AG10803 (cell line): Measurements from ENCODE around the gene TSPAN12.

Source experiments
- DNase-seq: peaks from one replicate; pipeline ENCODE4 v3.0.0; 2010; ENCODE audit warnings: low read depth
- H3K4me3 ChIP-seq: 2 replicates; pipeline ENCODE4 v1.5.1; 2011; ENCODE audit warnings: mild to moderate bottlenecking, low read length, control low read depth
- CTCF ChIP-seq: conservative IDR thresholded peaks from 2 replicates; pipeline ENCODE4 v1.5.1; 2011; ENCODE audit warnings: mild to moderate bottlenecking, low read length, control low read depth, inconsistent platforms

The TSPAN12 gene

GRCh38 chr7:120842121-120842621 is 15.8 kb downstream of the TSPAN12 start:
- H3K4me3 ChIP-seq: no peak overlapping the region
- no peak for TF ChIP-seq CTCF
- DNase-seq: no peak

GRCh38 chr7:120841608-120842007 is 16.3 kb downstream of the TSPAN12 start:
- DNase-seq: no peak
- no peak overlapping the region for H3K4me3 ChIP-seq
- TF ChIP-seq CTCF: no peak

GRCh38 chr7:120838281-120838682 is 19.7 kb downstream of the TSPAN12 start:
- no peak for DNase-seq
- no peak for TF ChIP-seq CTCF
- H3K4me3 ChIP-seq: no peak overlapping the region

- DNase-seq: no peak
- no peak for TF ChIP-seq CTCF
- H3K4me3 ChIP-seq: no peak overlapping the region
These were observed 20.3 kb downstream of the TSPAN12 start for GRCh38 chr7:120837599-120837998.

- no peak overlapping the region for H3K4me3 ChIP-seq
- TF ChIP-seq CTCF: no peak
- DNase-seq: no peak
These were observed 21.3 kb downstream of the TSPAN12 start for GRCh38 chr7:120836556-120837115.

- no peak for DNase-seq
- TF ChIP-seq CTCF: no peak
- no peak overlapping the region for H3K4me3 ChIP-seq
These were observed 23.2 kb downstream of the TSPAN12 start for GRCh38 chr7:120834726-120835125.

- no peak for DNase-seq
- TF ChIP-seq CTCF: no peak
- H3K4me3 ChIP-seq: no peak overlapping the region
These were observed 24.4 kb downstream of the TSPAN12 start for GRCh38 chr7:120833546-120833945.
